HG03460 (cell line): ENCODE results near the gene SPA17.
A peak's percentile ranks its signal among the peaks of the same experiment; 100 is the strongest.

Experiments used
- ATAC-seq: cut with Tn5 transposase; IDR thresholded peaks from one replicate; pipeline ENCODE4 v1.9.1; 2021; ENCODE audit not compliant: unreplicated experiment

The SPA17 gene

DNA sequence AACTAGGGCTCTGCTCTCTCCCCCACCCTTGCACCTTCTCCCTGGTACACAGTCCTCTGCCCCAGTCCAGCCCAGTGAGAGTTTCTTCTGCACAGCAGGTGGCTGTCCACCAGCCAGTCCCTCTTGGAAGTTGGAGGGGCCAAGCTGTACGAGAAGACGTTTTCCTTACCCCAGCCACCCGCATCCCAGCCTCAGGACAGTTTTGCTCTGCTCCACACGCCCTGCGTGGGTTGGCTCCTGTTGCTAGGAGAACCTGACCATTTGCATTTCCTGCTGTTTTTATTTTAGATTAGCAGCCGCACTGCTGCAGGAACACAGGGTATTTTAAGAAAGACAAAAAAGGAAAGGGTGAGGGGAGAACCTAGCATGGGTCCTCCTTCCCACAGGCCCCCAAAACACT lies 48.5 kb downstream of the SPA17 start:
- ATAC-seq: no peak

DNA sequence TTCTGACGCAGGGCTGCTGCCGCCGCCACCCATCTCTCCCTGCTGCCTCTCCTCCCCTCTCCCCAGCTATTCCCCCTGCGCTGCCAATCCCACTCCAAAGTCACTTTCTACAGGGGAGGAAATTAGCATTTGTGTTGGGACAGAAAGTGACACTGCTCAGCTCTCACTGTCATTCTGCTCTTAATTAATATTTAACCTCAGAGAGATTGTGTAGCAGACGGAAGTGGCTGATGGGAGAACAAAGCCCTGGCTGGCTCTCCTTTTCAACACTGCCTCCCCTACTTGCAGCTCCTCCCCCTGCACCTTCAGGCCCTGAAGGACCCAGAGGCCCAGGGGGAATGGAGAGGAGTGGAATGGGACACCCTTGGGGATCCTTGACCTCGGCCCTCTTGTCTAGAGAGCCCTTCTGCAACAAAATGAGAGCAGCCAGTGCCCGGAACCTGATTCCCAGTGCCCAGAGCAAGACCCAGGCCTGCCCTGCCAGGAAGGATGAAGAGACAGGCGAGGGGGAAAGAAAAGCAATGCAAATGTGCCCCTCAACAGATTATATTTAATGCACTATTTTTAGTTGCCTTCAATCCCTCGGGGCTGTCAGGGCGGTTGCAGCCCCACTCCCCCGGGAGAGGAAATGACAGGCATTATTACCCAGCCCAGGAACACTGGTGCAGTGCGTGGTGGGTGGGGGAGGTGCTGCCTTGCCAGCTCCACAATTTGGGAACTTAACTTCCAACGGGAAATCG lies 51.4 kb downstream of the SPA17 start:
- peak; percentile 97 for ATAC-seq

DNA sequence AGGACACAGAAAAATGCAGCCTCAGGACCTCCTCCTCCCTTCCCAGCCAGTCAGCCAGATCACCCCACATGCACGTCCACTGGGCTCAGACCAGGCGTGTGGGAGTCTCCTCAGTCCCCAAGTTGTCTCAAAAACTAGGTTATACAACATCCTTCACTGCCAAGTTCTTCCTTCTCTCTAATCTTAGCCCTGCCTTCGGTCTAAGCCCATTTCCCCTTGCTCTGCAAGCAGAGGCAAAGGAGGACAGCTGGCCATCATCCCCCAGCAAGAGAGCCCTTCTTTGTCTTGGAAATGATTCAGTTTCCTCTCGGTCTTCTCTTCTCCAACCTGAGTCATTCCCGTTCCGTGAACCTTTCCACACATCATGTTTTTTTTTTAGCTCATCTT lies 52.0 kb downstream of the SPA17 start:
- peak; percentile 20 for ATAC-seq

GRCh38 chr11:124727474-124727873 lies 53.8 kb downstream of the SPA17 start:
- ATAC-seq: no peak

GRCh38 chr11:124728134-124728533 lies 54.4 kb downstream of the SPA17 start:
- no peak for ATAC-seq

- ATAC-seq: no peak
Observed at GRCh38 chr11:124729571-124729970, 55.9 kb downstream of the SPA17 start.

- ATAC-seq: no peak
Observed at GRCh38 chr11:124732230-124732629, 58.5 kb downstream of the SPA17 start.

DNA sequence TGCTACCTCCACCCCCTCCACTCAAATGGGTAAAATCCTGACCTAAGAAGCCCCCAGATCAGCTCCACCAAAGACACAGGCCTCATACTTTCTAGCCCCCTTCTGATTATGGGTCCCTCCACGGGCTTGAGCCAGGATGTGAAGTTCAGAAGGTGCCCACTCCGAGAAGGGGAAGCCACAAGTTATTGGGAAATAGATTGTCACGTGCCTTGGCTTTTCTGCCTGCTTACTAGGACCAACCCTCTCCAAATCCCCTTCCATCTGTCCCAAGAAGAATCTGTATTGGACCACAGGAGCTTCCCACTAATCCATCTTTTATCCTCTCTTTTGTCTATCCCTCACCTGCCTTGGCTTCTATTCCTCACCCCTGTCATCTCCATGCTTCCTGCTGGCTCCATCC lies 63.0 kb downstream of the SPA17 start:
- ATAC-seq: no peak

DNA sequence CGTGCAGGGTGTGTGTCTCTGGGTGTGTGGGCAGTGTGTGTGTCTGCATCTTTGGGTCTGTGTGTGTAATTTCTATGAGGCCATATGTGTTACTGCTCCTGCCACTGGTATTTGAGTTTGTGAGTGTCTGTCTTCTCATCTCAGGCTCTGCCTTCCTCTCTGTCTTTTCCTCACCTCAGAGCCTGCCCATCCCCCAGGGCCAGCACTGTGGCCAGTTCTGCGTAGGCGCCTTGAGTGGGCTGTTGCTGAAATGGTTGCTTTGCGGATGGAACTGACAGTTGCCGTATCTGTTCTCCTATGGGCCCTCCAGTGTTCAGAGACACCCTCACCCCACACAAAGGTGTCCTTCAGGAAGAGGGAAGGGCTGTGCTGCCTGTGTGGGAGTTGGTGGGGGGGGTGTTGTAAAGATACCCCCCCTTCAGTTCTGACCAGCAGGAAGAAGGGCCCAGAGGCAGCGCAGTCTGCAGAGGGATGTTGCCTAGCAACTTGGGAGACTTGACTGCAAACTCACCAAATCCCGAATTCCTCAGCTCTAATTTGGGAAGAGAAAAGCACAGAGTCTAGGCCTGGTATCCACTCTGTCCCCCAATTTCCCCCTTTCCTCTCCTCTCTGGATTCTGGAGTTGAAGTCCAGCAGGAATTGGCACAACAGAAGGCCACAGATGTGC lies 64.1 kb downstream of the SPA17 start:
- ATAC-seq: no peak

DNA sequence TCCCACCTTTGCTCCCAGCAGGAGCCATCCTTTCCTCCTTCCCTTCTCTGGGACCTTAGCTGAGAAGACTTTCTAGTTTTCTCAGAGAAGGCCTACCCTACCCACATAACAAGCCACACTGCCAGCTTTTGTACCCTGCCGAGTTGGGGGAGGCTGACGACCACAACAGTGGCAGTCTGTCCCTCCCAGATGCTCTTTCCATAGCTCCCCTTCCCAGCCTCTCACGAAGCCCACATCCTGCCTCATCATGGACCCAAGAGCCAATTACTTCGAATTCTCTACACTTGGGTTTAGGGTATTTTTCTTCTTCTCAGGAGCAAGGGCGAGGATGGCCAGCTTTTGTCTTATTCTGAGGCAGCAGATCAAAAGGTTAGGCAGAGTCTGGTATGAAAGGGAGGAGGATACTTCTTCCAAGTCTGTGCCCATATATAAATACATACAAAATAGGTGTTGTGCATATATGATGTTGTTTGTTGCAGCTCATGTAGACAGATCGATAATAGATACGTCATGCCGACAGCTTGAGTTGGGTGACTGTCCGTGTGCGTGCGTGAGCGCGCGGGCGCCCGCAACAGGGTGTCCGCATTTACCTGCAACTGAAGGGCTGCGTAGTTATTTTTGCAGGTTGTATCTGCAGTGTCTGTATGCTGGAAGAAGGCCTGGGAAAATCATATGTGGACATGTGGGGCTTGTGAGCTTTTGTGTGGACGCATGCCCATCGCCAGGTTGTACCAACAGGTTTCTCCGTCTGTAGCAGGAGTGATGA lies 65.2 kb downstream of the SPA17 start:
- ATAC-seq: no peak

- ATAC-seq: peak; percentile 96
Observed at GRCh38 chr11:124739479-124740276, 66.0 kb downstream of the SPA17 start, which contains the start of gene NRGN. TSS of gene NRGN (plus strand) at chr11:124739942. CDS start at chr11:124740085, 143 bp downstream.

DNA sequence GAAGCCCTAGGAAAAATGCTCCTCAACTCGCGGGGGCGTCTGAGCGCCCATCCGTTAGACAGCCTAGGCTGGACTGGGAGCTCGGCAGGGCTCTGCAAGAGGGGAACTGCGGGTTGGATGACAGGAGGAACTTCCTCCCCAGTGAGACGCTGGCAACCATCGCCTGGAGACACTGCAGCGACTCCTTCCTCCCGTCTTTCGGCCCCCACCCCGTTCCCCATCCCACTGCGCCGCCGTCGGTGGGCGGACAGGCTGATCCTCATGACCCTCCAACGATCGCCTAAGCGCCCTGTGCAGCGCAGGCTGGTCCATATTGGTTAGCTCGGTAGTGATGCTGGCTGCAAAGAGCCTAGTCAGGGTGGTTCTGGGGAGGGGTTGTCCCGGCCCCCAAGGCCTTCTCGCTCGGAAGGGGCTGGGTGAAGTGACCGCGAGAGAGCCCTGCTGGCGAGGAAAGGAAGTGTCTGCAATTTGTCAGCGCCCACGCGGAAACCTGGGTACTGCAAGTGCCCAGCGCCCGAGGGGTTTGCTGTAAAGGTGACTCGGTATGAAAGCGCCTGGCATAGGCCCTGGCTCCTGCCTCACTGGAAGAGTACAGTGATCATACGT lies 66.7 kb downstream of the SPA17 start:
- peak; percentile 49 for ATAC-seq

- no peak for ATAC-seq
Observed at GRCh38 chr11:124742555-124742954, 68.9 kb downstream of the SPA17 start.

DNA sequence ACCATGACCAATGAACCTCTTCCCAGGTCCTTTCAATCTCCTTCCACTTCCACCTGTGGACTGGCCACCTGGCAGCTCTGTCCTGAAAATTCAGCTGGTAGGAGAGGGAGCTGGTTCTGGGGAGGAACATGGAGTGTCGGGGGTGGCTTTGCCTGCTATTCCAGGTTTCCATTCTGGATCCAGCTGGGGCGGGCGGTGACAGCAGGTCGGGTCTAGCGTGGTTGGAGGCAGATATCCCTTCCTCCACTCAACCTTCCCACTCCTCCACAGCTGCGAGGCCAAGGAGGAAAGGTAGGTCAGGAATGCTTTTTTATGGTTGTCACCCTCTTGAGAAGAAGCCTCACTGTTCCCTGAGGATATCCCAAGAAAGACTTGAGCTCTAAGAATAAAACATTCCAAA lies 69.3 kb downstream of the SPA17 start:
- no peak for ATAC-seq

- no peak for ATAC-seq
Observed at GRCh38 chr11:124745270-124745834, 71.6 kb downstream of the SPA17 start.

DNA sequence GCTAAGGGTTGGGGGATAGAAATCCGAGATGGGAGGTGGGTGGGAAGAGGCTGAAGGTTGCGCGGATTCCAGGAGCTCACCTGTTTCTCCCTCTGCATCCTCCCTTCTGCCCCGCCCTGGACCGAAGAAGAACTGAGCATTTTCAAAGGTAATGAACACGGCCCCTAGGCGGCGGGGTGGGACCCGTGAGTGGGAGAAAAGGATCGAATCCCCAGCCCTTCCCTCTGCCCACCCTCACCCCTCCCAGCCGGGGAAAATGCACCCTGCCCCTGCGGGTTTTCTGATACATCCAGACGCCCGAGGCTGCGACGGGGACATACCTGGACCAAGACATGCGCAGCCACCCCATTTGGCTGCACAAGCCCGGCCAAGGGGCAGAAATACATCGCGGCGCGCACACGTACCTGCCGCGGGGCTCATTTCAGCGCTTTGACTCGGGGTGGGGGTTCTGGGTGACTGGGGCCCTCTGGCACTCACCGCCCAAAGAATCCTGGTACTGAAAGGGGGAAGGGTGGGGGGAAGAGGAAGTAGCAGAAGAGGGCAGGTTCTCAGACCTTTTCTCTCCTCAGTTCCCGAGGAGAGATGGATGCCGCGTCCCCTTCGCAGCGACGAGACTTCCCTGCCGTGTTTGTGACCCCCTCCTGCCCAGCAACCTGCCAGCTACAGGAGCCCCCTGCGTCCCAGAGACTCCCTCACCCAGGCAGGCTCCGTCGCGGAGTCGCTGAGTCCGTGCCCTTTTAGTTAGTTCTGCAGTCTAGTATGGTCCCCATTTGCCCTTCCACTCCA lies 72.3 kb downstream of the SPA17 start:
- ATAC-seq: peak; percentile 19

DNA sequence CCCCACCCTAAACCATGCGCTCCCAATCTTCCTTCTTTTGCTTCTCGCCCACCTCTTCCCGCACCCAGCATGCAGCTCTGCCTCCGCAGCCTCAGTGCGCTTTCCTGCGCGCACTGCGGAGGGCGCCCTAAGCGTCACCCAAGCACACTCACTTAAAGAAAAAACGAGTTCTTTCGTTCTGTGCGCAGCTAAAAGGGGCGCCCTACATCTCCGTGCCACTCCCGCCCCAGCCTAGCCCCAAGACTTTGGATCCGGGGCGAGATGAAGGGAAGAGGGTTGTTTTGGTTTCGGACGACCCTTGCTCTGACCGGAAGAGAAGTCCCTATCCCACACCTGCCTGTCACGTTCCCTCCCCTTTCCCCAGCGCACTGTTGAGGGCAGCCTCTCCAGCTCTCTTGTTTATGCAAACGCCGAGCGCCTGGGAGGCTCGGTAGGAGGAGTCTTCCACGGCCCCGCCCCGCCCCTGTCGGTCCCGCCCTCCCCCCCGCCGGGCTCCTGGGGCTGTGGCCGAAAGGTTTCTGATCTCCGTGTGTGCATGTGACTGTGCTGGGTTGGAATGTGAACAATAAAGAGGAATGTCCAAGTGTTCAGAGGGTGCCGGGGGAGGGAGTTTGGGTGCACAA lies 73.0 kb downstream of the SPA17 start:
- peak; percentile 93 for ATAC-seq
